Body of pancreas (tissue), 4 donors: Measurements from ENCODE around the gene ILDR2. TPM values are rescaled to one million over a fixed set of nuclear protein-coding genes. Genes with fewer than 3 reads are reported as not detected.

Experiments used
- ATAC-seq: fragments of 150-250 bp; one replicate; pipeline ENCODE4 v1.9.1; 2016
- DNase-seq, 4 donors: peaks; one replicate each; pipeline ENCODE4 v3.0.0-alpha.2; 2019
- H3K27ac ChIP-seq, 4 donors: fragments of 200-600 bp; sonication (generic); 1 replicate in 3 of 4; 2 replicates in 1 of 4; pipeline versions ENCODE4 v1.5.1 to v1.6.1; 2016 to 2019; ENCODE audit warnings: mild to moderate bottlenecking in 1 of 4, mixed read lengths in 1 of 4, moderate library complexity in 1 of 4
- H3K27me3 ChIP-seq, 2 donors: fragments of 200-600 bp; sonication (generic); one replicate each; pipeline ENCODE4 v1.6.0; 2016; ENCODE audit warnings: mild to moderate bottlenecking in 1 of 2
- H3K36me3 ChIP-seq, 2 donors: fragments of 200-600 bp; sonication (generic); replicated peaks in 1 of 2; 2 replicates each; pipeline ENCODE4 v1.5.1; 2016; ENCODE audit warnings: low read depth in 2 of 2; ENCODE audit not compliant: insufficient read depth in 1 of 2
- H3K4me1 ChIP-seq: fragments of 200-600 bp; sonication (generic); one replicate; pipeline ENCODE4 v1.6.0; 2016
- H3K4me3 ChIP-seq, 2 donors: fragments of 200-600 bp; sonication (generic); 1 replicate in 1 of 2; 2 replicates in 1 of 2; pipeline ENCODE4 v1.5.1; 2016 to 2019
- H3K9me3 ChIP-seq, 3 donors: fragments of 200-600 bp; sonication (generic); 1 replicate in 2 of 3; 2 replicates in 1 of 3; pipeline ENCODE4 v1.5.1; 2016
- CTCF ChIP-seq, 7 experiments: fragments of 450-650 bp in 4 of 7; fragments of 200-600 bp in 3 of 7; sonication (generic) in 3 of 7; IDR thresholded peaks; one replicate each; pipeline ENCODE4 v1.5.1; 2016 to 2019; ENCODE audit warnings: antibody characterized with exemption in 7 of 7
- POLR2A ChIP-seq, 3 donors: fragments of 450-650 bp; IDR thresholded peaks; one replicate each; pipeline ENCODE4 v1.6.1; 2016; ENCODE audit warnings: antibody characterized with exemption in 3 of 3, mild to moderate bottlenecking in 2 of 3
- whole genome bisulfite sequencing, 2 donors: methylation state at CpG; one replicate each; pipeline ENCODE4 v1.1.5; 2017; 5-methylcytosine and 5-hydroxymethylcytosine counted together
- intact Hi-C: fragments of 100-400 bp; cut with DNase I; formaldehyde crosslinking; loops from one replicate; pipeline ENCODE4 v1.15.1; 2023
- total RNA-seq, 2 donors: library from RNA; depleted of rRNA; stranded (reverse); fragments of >200 nt; gene quantifications; one replicate each; pipeline ENCODE4 v1.1.0, GENCODE V29; 2016

Gene ILDR2
- total RNA-seq, 2 donors from 2014 or later = 0.52 to 0.66 TPM

GRCh38 chr1:166937962-166938361, 37.4 kb downstream of the ILDR2 start:
- Histone ChIP-seq H3K4me3 (no peak overlapping the region), H3K4me1 (no peaks in the 10 kb centered on the region), H3K36me3 (no peaks in the 10 kb centered on the region), H3K27ac (no peak overlapping the region), H3K9me3 (no peaks in the 10 kb centered on the region), H3K27me3 (no peaks in the 10 kb centered on the region)
- 73 to 86% methylated on average over 2 of the region's 2 CpGs for WGBS, 2 donors
- no peak for ATAC-seq
- TF ChIP-seq CTCF (IDR thresholded peaks at IDR 0.05) (no peak), POLR2A (IDR thresholded peaks at IDR 0.05) (no peak)
- intact Hi-C loops = no loop called here
- DNase-seq = no peak

- no peak for TF ChIP-seq CTCF (IDR thresholded peaks at IDR 0.05)
- no peak for TF ChIP-seq POLR2A (IDR thresholded peaks at IDR 0.05)
- Histone ChIP-seq H3K4me1 (no peaks in the 10 kb centered on the region), H3K4me3 (no peak overlapping the region), H3K27ac (no peak overlapping the region), H3K27me3 (no peaks in the 10 kb centered on the region), H3K36me3 (no peaks in the 10 kb centered on the region), H3K9me3 (no peaks in the 10 kb centered on the region)
- ATAC-seq (no peak), DNase-seq (no peak)
- 62 to 63% methylated on average over 4 of the region's 4 CpGs for WGBS, 2 donors
- intact Hi-C loops = no loop called here
These were observed 38.0 kb downstream of the ILDR2 start for GRCh38 chr1:166937329-166937728.

GRCh38 chr1:166933633-166934032, 41.7 kb downstream of the ILDR2 start:
- Histone ChIP-seq H3K9me3 (no peaks in the 10 kb centered on the region), H3K4me1 (no peaks in the 10 kb centered on the region), H3K36me3 (no peaks in the 10 kb centered on the region), H3K4me3 (no peak overlapping the region), H3K27me3 (no peaks in the 10 kb centered on the region), H3K27ac (no peak overlapping the region)
- 24 to 32% methylated on average over 1 of the region's 1 CpG for WGBS, 2 donors
- DNase-seq (no peak), ATAC-seq (no peak)
- intact Hi-C loops = no loop called here
- TF ChIP-seq POLR2A (IDR thresholded peaks at IDR 0.05) (no peak), CTCF (IDR thresholded peaks at IDR 0.05) (no peak)

GRCh38 chr1:166933140-166933539, 42.2 kb downstream of the ILDR2 start:
- TF ChIP-seq POLR2A (IDR thresholded peaks at IDR 0.05) (no peak), CTCF (IDR thresholded peaks at IDR 0.05) (no peak)
- ATAC-seq (no peak), DNase-seq (no peak)
- Histone ChIP-seq H3K36me3 (no peaks in the 10 kb centered on the region), H3K27me3 (no peaks in the 10 kb centered on the region), H3K4me1 (no peaks in the 10 kb centered on the region), H3K9me3 (no peaks in the 10 kb centered on the region), H3K27ac (no peak overlapping the region), H3K4me3 (no peak overlapping the region)
- intact Hi-C loops = no loop called here

- TF ChIP-seq POLR2A (IDR thresholded peaks at IDR 0.05) = no peak
- Histone ChIP-seq H3K9me3 (no peaks in the 10 kb centered on the region), H3K4me3 (no peak overlapping the region), H3K27me3 (no peaks in the 10 kb centered on the region), H3K4me1 (no peaks in the 10 kb centered on the region), H3K36me3 (no peaks in the 10 kb centered on the region), H3K27ac (no peak overlapping the region)
- intact Hi-C loops = no loop called here
- WGBS, 2 donors = 61 to 77% methylated on average over 1 of the region's 1 CpG
- DNase-seq (no peak), ATAC-seq (no peak)
These were observed 45.4 kb downstream of the ILDR2 start for GRCh38 chr1:166929911-166930310.
